ENCODE measurements around the gene SYT10. TPM values are rescaled to one million over a fixed set of nuclear protein-coding genes. Genes with fewer than 3 reads are reported as not detected.

SYT10 gene
- total RNA-seq, 2 experiments from 2014 or later, result not detected

GRCh38 chr12:33484161-33484560 lies 44.5 kb upstream of the SYT10 start:
- BruUV-seq (replicated peaks), result no TSS peak
- CTCF ChIA-PET (ENCODE audit: unreplicated experiment), result no interaction called here
- intact Hi-C loops (cut with micrococcal nuclease; ENCODE audit: unreplicated experiment), result no loop called here

GRCh38 chr12:33480366-33480765 lies 40.7 kb upstream of the SYT10 start:
- TF ChIP-seq CTCF (conservative IDR thresholded peaks at IDR 0.05; ENCODE audit: low read length), result no peak
- no peak for TF ChIP-seq EZH2phosphoT487 (IDR thresholded peaks at IDR 0.05; ENCODE audit: borderline replicate concordance, low read depth, low read length)
- no TSS peak for BruUV-seq (replicated peaks)
- CTCF ChIA-PET (ENCODE audit: unreplicated experiment), result no interaction called here
- H2AFZ ChIP-seq (ENCODE audit: low read length), result no peak overlapping the region
- no peaks in the 10 kb centered on the region for H3K9me2 ChIP-seq (ENCODE audit: insufficient read depth, low read length)
- H3K9me3 ChIP-seq (ENCODE audit: low read length), result no peaks in the 10 kb centered on the region
- no peaks in the 10 kb centered on the region for H3K4me1 ChIP-seq (ENCODE audit: insufficient read depth, low read length, poor library complexity, severe bottlenecking)
- H4K20me1 ChIP-seq (ENCODE audit: insufficient read depth, low read length), result no peaks in the 10 kb centered on the region
- POLR2A ChIA-PET, result interaction anchor here (0.6 kb wide), 1 partner anchor 15 kb away, joined by 5 read pairs; no protein-coding TSS in a partner anchor
- no peak overlapping the region for H3K4me3 ChIP-seq (ENCODE audit: low read depth, low read length, poor library complexity, severe bottlenecking)
- no peak for DNase-seq (ENCODE audit: low spot score)
- intact Hi-C loops (cut with micrococcal nuclease; ENCODE audit: unreplicated experiment), result no loop called here
- H3K79me2 ChIP-seq (ENCODE audit: insufficient read depth, low read depth, low read length), result no peaks in the 10 kb centered on the region
- no peak overlapping the region for H3K4me2 ChIP-seq (ENCODE audit: low read length)
- H3K36me3 ChIP-seq (ENCODE audit: insufficient read depth, low read length), result no peaks in the 10 kb centered on the region
- H3K27ac ChIP-seq (ENCODE audit: low read depth, low read length, poor library complexity, severe bottlenecking), result no peak overlapping the region

More at GRCh38 chr12:33484161-33484560, 44.5 kb upstream of the SYT10 start:
- Histone ChIP-seq H2AFZ (ENCODE audit: low read length) (no peak overlapping the region), H3K79me2 (ENCODE audit: insufficient read depth, low read depth, low read length) (no peaks in the 10 kb centered on the region), H3K9me2 (ENCODE audit: insufficient read depth, low read length) (no peaks in the 10 kb centered on the region), H4K20me1 (ENCODE audit: insufficient read depth, low read length) (no peaks in the 10 kb centered on the region), H3K4me3 (ENCODE audit: low read depth, low read length, poor library complexity, severe bottlenecking) (no peak overlapping the region), H3K36me3 (ENCODE audit: insufficient read depth, low read length) (no peaks in the 10 kb centered on the region), H3K27ac (ENCODE audit: low read depth, low read length, poor library complexity, severe bottlenecking) (no peak overlapping the region), H3K4me1 (ENCODE audit: insufficient read depth, low read length, poor library complexity, severe bottlenecking) (no peaks in the 10 kb centered on the region), H3K4me2 (ENCODE audit: low read length) (no peak overlapping the region), H3K9me3 (ENCODE audit: low read length) (no peaks in the 10 kb centered on the region)
- no peak for TF ChIP-seq CTCF (conservative IDR thresholded peaks at IDR 0.05; ENCODE audit: low read length)
- TF ChIP-seq EZH2phosphoT487 (IDR thresholded peaks at IDR 0.05; ENCODE audit: borderline replicate concordance, low read depth, low read length), result no peak
- POLR2A ChIA-PET, result no interaction called here
- DNase-seq (ENCODE audit: low spot score), result no peak

- no peaks in the 10 kb centered on the region for H3K36me3 ChIP-seq (ENCODE audit: insufficient read depth, low read length)
- no peak for TF ChIP-seq EZH2phosphoT487 (IDR thresholded peaks at IDR 0.05; ENCODE audit: borderline replicate concordance, low read depth, low read length)
- no peak for TF ChIP-seq CTCF (conservative IDR thresholded peaks at IDR 0.05; ENCODE audit: low read length)
- no TSS peak for BruUV-seq (replicated peaks)
- H2AFZ ChIP-seq (ENCODE audit: low read length), result no peak overlapping the region
- intact Hi-C loops (cut with micrococcal nuclease; ENCODE audit: unreplicated experiment), result no loop called here
- no peaks in the 10 kb centered on the region for H3K9me2 ChIP-seq (ENCODE audit: insufficient read depth, low read length)
- no peaks in the 10 kb centered on the region for H3K79me2 ChIP-seq (ENCODE audit: insufficient read depth, low read depth, low read length)
- H4K20me1 ChIP-seq (ENCODE audit: insufficient read depth, low read length), result no peaks in the 10 kb centered on the region
- H3K4me2 ChIP-seq (ENCODE audit: low read length), result no peak overlapping the region
- H3K4me3 ChIP-seq (ENCODE audit: low read depth, low read length, poor library complexity, severe bottlenecking), result no peak overlapping the region
- CTCF ChIA-PET (ENCODE audit: unreplicated experiment), result no interaction called here
- H3K27ac ChIP-seq (ENCODE audit: low read depth, low read length, poor library complexity, severe bottlenecking), result no peak overlapping the region
- DNase-seq (ENCODE audit: low spot score), result no peak
- POLR2A ChIA-PET, result no interaction called here
- no peaks in the 10 kb centered on the region for H3K9me3 ChIP-seq (ENCODE audit: low read length)
- no peaks in the 10 kb centered on the region for H3K4me1 ChIP-seq (ENCODE audit: insufficient read depth, low read length, poor library complexity, severe bottlenecking)
These were observed 36.4 kb upstream of the SYT10 start for GRCh38 chr12:33476058-33476457.
